NCI-H187 (cell line): ENCODE measurements around the gene ZNF678.
"Not testable (repeated sequence)": the region's sequence is repeated elsewhere in the genome, so short reads cannot be mapped to it uniquely, and the experiment has no call there.

Source experiments
- DNase-seq, 2 experiments: peaks; one replicate each; lab custom pipeline; 2025; lab: John Stamatoyannopoulos, UW

ZNF678 gene

GRCh38 chr1:227604446-227604845 lies 41.1 kb downstream of the ZNF678 start:
- no peak for DNase-seq

GRCh38 chr1:227606271-227606670 lies 42.9 kb downstream of the ZNF678 start:
- not testable (repeated sequence) for DNase-seq

GRCh38 chr1:227607336-227607898 lies 44.1 kb downstream of the ZNF678 start:
- no peak for DNase-seq

- DNase-seq = no peak
Measured at GRCh38 chr1:227612658-227613057, 49.3 kb downstream of the ZNF678 start.

GRCh38 chr1:227613526-227613925 lies 50.2 kb downstream of the ZNF678 start:
- DNase-seq = no peak

GRCh38 chr1:227621211-227621610 lies 57.9 kb downstream of the ZNF678 start:
- DNase-seq = no peak

- DNase-seq = no peak
Measured at GRCh38 chr1:227622739-227623475, 59.6 kb downstream of the ZNF678 start.

GRCh38 chr1:227632325-227632724 lies 69.0 kb downstream of the ZNF678 start:
- no peak for DNase-seq

- DNase-seq = no peak
Measured at GRCh38 chr1:227635596-227635995, 72.2 kb downstream of the ZNF678 start.

- no peak for DNase-seq
Measured at GRCh38 chr1:227654431-227654830, 91.1 kb downstream of the ZNF678 start.

- DNase-seq = no peak
Measured at GRCh38 chr1:227654858-227655752, 91.7 kb downstream of the ZNF678 start.

- DNase-seq = no peak
Measured at GRCh38 chr1:227661495-227661894, 98.1 kb downstream of the ZNF678 start.

- DNase-seq = no peak
Measured at GRCh38 chr1:227662933-227663332, 99.6 kb downstream of the ZNF678 start.

GRCh38 chr1:227666286-227666685 lies 102.9 kb downstream of the ZNF678 start:
- no peak for DNase-seq

GRCh38 chr1:227673441-227673840 lies 110.1 kb downstream of the ZNF678 start:
- DNase-seq = no peak

GRCh38 chr1:227685807-227686206 lies 122.5 kb downstream of the ZNF678 start:
- DNase-seq = no peak

- no peak for DNase-seq
Measured at GRCh38 chr1:227697321-227697864, 134.0 kb downstream of the ZNF678 start.

- DNase-seq = not testable (repeated sequence)
Measured at GRCh38 chr1:227701631-227702030, 138.3 kb downstream of the ZNF678 start.

- DNase-seq = no peak
Measured at GRCh38 chr1:227707846-227708245, 144.5 kb downstream of the ZNF678 start.

GRCh38 chr1:227709451-227709850 lies 146.1 kb downstream of the ZNF678 start:
- DNase-seq = no peak

GRCh38 chr1:227710474-227710873 lies 147.1 kb downstream of the ZNF678 start:
- not testable (repeated sequence) for DNase-seq

GRCh38 chr1:227712648-227713047 lies 149.3 kb downstream of the ZNF678 start:
- no peak for DNase-seq
